Mononuclear cell (primary cell): ENCODE measurements around the gene CBFB. TPM values are rescaled to one million over a fixed set of nuclear protein-coding genes. Genes with fewer than 3 reads are reported as not detected.

Experiments used
- H3K27me3 ChIP-seq: 2 replicates; pipeline ENCODE4 v1.6.0; 2011; ENCODE audit warnings: low read length, control low read depth; ENCODE audit not compliant: insufficient read depth
- H3K4me1 ChIP-seq: 2 replicates; pipeline ENCODE4 v1.5.1; 2011; ENCODE audit warnings: mild to moderate bottlenecking, low read length, control low read depth; ENCODE audit not compliant: insufficient read depth
- H3K4me3 ChIP-seq: 2 replicates; pipeline ENCODE4 v1.5.1; 2011; ENCODE audit warnings: mild to moderate bottlenecking, low read length, moderate library complexity
- H3K9me3 ChIP-seq: 2 replicates; pipeline ENCODE4 v1.5.1; 2011; ENCODE audit warnings: low read depth, mild to moderate bottlenecking, control low read depth, low read length
- total RNA-seq: library from RNA; depleted of rRNA; stranded (reverse); fragments of >200 nt; gene quantifications from one replicate; pipeline ENCODE4 v1.2.3, GENCODE V29; 2012

The CBFB gene
- total RNA-seq, 1 donor, result 80.5 TPM

DNA sequence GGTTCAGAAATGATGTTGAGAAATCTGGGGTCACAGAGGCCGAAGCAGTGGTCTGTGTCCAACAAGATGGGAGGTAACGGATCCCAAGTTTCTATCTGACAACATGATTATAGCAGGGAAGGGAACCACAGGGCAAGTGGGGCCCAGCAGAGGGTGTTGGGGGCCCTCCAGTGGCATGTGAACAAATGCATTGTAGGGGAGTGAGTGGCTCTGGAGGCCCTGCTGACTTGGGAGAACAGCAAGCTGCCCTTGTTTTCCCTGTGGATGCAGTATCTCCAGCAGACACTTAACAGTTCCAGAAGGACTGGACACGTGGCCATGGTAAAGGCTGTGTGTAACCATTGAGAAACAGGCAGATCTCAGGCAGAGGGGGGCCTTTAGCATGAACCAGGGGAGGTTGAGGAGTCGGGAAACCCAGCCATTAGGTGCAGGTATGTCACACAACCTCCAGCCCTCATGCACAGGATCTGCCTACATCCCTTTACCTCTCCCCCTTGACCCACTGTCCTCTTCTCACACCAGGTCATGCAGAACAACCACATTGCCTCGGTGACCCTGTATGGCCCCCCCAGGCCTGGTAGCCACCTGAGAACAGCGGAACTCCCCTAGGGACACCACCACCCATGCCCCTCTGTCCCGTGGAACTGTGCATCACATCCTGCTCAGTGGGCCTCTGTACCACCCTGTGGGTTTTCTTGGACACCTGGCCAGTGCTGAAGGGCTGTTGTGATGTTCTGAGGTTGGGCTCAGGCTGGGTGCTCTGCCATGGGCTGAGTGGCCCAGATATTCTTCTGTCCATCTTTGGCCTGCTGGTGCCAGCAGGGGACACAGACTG lies 117.8 kb downstream of the CBFB start:
- H3K4me3 ChIP-seq, result no peak overlapping the region
- H3K27me3 ChIP-seq, result peaks cover 18% of the 10 kb centered on the region
- peaks cover 15% of the 10 kb centered on the region for H3K4me1 ChIP-seq
- no peaks in the 10 kb centered on the region for H3K9me3 ChIP-seq

DNA sequence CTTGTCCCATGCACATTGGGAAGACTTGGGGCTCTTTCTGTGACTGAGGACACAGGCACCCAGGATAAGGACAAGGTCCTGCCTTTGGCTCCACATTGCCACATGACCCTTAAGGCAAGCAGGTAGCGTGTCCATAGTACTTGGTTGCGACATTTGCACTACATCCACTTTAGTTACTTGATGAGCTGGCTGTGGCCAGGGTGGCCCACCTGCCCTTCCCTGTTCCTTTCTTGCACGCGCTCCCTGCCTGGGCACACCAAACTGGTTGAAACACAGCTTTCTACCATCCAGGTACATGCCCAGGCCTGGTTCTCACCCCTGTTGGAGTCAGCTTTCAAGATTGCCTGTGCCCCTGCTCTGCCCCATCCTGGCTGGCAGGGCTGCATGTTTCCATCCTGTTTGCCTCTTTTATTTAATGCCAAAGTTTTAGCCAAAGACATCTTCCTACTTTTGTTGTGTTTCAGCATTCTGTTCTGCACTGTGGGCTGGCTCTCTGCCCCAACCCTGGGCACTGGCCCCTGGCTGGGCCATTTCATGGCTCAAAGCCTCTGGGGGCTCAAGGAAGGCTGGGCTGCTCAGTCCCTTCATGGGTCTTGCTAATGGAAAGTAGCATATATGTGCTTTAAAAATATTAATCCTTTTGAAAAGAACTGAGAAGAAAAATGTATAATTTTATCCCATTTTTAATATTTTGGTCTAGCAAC lies 118.6 kb downstream of the CBFB start:
- H3K4me1 ChIP-seq, result peaks cover 15% of the 10 kb centered on the region
- no peak overlapping the region for H3K4me3 ChIP-seq
- no peaks in the 10 kb centered on the region for H3K9me3 ChIP-seq
- peaks cover 21% of the 10 kb centered on the region for H3K27me3 ChIP-seq

DNA sequence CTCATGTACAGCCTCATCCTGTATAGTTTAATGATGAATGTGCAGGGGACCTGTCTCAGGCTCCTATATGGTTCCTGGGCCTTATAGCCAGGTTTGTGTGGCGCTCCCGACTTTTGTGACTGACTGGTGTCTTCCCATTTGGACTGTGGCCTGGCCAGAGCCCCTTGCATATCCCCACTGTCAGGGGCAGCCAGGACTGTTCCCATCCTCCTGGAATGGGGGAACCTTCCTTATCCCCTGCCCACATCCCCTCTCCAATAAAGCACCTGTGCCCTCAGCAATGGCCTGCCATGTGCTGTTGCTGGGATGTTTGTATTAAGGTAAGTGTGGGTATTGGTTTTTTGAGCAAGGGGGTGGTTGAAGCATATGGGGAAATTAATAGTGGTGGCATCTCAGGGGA lies 119.3 kb downstream of the CBFB start:
- H3K4me1 ChIP-seq, result peaks cover 15% of the 10 kb centered on the region
- H3K4me3 ChIP-seq, result no peak overlapping the region
- no peaks in the 10 kb centered on the region for H3K9me3 ChIP-seq
- peaks cover 21% of the 10 kb centered on the region for H3K27me3 ChIP-seq

DNA sequence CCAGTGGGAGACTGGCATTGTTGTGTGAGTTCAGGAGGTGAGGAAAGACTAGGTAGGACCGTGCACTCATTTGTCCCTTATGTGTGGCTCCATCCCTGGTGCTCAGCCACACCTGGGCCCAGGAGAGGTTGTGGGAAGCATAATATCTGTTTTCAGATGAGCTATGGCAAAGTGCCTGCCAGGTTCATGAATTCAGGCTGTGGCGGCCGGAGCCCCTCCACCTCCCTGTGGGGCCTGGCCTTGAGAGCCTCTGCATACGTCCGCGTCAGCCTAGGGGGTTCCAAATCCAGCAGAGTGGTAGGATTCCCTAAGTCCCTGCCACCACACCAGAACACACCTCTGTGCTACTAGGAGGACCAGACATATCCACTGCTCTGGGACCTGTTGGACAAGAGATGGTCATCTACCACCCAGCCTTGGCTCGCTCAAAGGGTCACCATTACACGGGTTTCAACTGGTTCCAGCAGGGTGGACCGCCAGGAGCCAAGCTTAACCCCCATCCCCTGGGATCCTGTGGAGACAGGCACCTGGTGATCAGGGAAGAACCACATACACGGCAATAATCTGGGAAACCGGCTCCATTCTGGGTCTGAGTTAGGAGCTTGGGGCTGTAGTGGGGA lies 119.8 kb downstream of the CBFB start:
- peaks cover 21% of the 10 kb centered on the region for H3K27me3 ChIP-seq
- peaks cover 15% of the 10 kb centered on the region for H3K4me1 ChIP-seq
- no peak overlapping the region for H3K4me3 ChIP-seq
- H3K9me3 ChIP-seq, result no peaks in the 10 kb centered on the region

DNA sequence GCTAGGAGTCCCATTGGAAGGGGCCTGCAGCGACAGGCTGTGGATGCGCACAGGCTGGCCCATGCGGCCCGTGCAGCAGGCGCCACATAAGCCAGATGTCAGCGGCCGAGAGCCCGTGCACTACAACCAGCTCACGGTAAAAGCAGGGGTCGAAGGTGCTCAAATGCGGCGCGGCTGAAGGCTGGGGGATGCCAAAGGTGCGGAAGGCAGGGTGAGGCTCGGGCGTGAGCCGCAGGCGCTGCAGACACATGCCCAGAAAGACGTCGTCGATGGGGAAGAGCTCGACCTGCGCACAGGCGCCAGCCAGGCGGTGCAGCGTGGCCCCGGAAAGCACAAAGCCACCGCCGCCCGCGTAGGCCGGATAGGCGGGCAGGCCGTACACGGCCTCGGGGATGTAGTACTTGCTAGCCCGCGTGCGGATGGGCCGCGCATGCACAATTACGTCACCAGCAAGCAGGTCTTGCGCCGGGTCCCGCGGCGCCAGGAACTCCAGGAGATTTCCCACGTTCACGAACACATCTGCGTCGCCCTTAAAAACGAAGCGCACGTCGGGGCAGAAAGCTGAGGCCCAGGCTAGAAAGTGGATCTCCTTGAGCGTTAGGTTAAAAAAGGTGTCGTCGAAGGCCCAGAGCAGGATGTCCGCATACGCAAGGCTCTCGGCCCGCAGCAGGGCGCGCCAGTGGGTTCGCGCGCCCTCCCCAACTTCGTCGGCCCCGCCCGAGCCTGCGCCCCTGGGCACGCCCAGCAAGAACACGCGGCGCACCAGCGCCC lies 120.5 kb downstream of the CBFB start:
- Histone ChIP-seq H3K27me3 (peaks cover 21% of the 10 kb centered on the region), H3K4me3 (no peak overlapping the region), H3K9me3 (no peaks in the 10 kb centered on the region), H3K4me1 (peaks cover 16% of the 10 kb centered on the region)

DNA sequence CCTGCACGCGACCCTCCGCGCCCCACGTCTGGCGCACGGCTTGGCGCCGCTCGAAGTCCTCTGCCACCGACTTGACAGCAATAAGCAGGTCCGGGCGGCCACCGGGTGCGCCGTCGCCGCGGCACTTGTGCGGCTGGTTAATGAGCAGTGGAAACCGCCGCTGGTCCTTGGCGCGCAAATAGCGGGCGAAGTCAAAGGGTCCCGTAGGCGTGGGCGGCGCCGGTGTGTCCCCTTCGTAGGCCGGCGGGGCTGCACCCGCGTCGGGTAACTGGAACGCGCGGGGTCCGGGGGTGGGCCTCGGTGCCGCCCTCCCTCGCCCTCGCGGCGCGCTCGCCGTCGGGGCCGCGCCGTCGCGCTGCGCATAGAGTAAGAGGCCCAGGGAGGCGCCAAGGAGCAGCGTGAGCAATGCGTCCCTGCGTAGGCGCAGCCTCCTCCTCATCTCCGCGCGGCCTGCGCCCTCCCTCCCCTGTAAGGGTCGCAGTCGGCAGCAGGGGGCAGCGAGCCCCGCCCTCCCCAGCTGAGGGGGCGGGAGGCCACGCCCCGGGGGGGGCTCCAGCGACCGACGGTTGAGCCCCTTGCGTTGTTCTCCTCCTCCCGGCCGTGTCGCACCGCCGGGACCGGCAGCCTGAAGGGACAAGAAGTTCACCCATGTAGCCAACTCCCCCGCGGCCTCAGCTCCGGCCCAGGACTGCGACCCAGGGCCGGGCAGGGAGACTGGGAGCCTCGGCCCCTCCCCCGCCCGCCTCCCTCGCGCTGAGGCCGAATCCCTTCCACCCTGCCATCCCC lies 121.3 kb downstream of the CBFB start:
- H3K27me3 ChIP-seq, result peaks cover 21% of the 10 kb centered on the region
- peak overlapping the region; percentile 30 for H3K4me3 ChIP-seq
- no peaks in the 10 kb centered on the region for H3K9me3 ChIP-seq
- peaks cover 22% of the 10 kb centered on the region for H3K4me1 ChIP-seq

Other genes with a start within 250 kb of the CBFB start
- gene TERB1, start 227.6 kb upstream of the CBFB start, total RNA-seq, result 0.42 TPM
- gene NAE1, start 198.2 kb upstream of the CBFB start, total RNA-seq, result 76.7 TPM
- gene CA7, start 184.7 kb upstream of the CBFB start, total RNA-seq, result not detected
- gene PDP2, start 148.6 kb upstream of the CBFB start, total RNA-seq, result 4.0 TPM
- not detected for gene CDH16, start 110.3 kb upstream of the CBFB start, total RNA-seq
- gene RRAD, start 103.6 kb upstream of the CBFB start, total RNA-seq, result 1.3 TPM
- gene CIAO2B, start 94.7 kb upstream of the CBFB start, total RNA-seq, result 21.2 TPM
- gene CES2, start 93.6 kb upstream of the CBFB start, total RNA-seq, result 23.8 TPM
- 0.63 TPM for gene CES3, start 67.9 kb upstream of the CBFB start, total RNA-seq
- gene CES4A, start 40.6 kb upstream of the CBFB start, total RNA-seq, result 5.6 TPM
- gene PHAF1, start 80.8 kb downstream of the CBFB start, total RNA-seq, result 32.5 TPM
- 2.0 TPM for gene B3GNT9, start 121.8 kb downstream of the CBFB start, total RNA-seq
- gene TRADD, start 130.8 kb downstream of the CBFB start, total RNA-seq, result 18.4 TPM
- gene FBXL8, start 130.8 kb downstream of the CBFB start, total RNA-seq, result 8.5 TPM
- gene HSF4, start 135.6 kb downstream of the CBFB start, total RNA-seq, result 2.7 TPM
- gene NOL3, start 141.4 kb downstream of the CBFB start, total RNA-seq, result 0.73 TPM
- 3.5 TPM for gene MATCAP1, start 154.8 kb downstream of the CBFB start, total RNA-seq
- gene EXOC3L1, start 161.0 kb downstream of the CBFB start, total RNA-seq, result 0.42 TPM
- gene E2F4, start 163.0 kb downstream of the CBFB start, total RNA-seq, result 53.3 TPM
- gene ELMO3, start 170.0 kb downstream of the CBFB start, total RNA-seq, result 0.31 TPM
- 17.3 TPM for gene TMEM208, start 198.0 kb downstream of the CBFB start, total RNA-seq
- 16.5 TPM for gene FHOD1, start 218.3 kb downstream of the CBFB start, total RNA-seq
- 0.63 TPM for gene SLC9A5, start 219.8 kb downstream of the CBFB start, total RNA-seq